Glomerular endothelial cell (primary cell): Measurements from ENCODE around the gene ZRANB1. TPM values are rescaled to one million over a fixed set of nuclear protein-coding genes. Genes with fewer than 3 reads are reported as not detected.
"Not testable (repeated sequence)": the region's sequence is repeated elsewhere in the genome, so short reads cannot be mapped to it uniquely, and the experiment has no call there.

Experiments used
- DNase-seq: peaks from one replicate; pipeline ENCODE4 v3.0.0-alpha.2; 2011; ENCODE audit warnings: low read depth, low spot score; ENCODE audit errors: extremely low read depth
- total RNA-seq: library from RNA; depleted of rRNA; stranded (reverse); fragments of >200 nt; gene quantifications from 2 replicates; pipeline ENCODE4 v1.2.3, GENCODE V29; 2015

ZRANB1 gene
- 12.3 and 14.2 TPM in 2 replicates for total RNA-seq

GRCh38 chr10:124941823-124942222 lies at the start of gene ZRANB1:
Gene ZRANB1 (plus strand): TSS chr10:124942123. CDS start chr10:124942494, 371 bp downstream.
- no peak for DNase-seq

GRCh38 chr10:124892905-124893304 lies 49.0 kb upstream of the ZRANB1 start:
- DNase-seq = no peak

GRCh38 chr10:124894569-124895215 lies 47.2 kb upstream of the ZRANB1 start:
- no peak for DNase-seq

- no peak for DNase-seq
Observed at GRCh38 chr10:124896751-124897150, 45.2 kb upstream of the ZRANB1 start.

DNA sequence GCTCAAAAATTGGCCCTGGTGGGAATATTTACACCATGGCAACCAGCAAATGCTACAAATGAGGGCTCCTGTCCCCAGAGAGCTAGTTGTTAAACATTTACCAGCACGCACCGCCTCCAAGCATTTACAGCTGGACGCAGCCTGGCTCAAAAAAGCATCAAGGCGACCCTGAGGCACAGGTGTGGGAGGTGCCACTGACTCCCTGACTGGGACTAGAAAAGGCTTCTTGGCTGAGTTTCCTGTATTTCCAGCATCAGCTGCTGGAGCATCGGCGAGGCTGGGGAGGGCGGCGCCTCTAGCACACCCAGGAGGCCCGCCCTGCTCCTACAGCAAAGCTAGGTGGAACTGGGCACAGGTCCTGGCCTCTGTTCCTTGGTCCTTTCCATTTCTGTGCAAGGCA lies 43.5 kb upstream of the ZRANB1 start:
- no peak for DNase-seq

DNA sequence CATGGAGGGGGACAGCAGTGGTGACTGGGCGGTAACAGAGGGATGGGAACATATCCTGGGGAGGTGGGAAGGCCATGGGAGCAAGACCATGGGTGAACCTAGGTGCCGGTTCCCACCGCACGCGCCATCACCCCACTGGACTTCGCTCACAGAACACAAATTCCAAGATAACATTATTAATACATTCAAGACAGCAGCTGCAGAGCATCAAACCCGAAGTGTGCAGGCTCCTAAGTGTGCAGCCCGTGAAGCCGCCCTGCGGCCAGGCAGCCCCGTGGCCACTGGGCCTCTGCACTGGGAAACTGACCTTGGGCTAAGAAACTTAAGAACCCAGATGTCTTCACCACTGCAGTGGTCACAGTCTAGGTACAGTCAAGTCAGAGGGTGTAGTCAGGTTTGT lies 42.8 kb upstream of the ZRANB1 start:
- no peak for DNase-seq

DNA sequence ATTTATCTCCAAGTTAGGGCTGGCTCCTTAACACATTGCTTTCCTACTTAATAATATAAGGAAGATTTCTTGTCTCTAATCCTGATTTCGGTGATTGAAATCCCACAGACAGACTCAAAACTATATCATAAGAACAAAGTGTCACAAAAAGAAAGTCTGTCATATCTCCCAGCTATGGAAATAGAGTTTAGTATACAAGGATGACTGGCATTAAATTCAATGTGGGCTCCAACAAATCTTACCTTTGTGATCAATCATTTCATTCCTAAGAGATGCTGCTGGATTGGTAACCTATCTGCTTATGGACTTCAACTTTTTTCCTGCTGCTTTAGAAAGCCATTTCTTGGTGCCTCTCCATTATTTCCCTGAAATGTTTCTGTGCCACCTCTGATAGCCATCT lies 39.5 kb upstream of the ZRANB1 start:
- no peak for DNase-seq

DNA sequence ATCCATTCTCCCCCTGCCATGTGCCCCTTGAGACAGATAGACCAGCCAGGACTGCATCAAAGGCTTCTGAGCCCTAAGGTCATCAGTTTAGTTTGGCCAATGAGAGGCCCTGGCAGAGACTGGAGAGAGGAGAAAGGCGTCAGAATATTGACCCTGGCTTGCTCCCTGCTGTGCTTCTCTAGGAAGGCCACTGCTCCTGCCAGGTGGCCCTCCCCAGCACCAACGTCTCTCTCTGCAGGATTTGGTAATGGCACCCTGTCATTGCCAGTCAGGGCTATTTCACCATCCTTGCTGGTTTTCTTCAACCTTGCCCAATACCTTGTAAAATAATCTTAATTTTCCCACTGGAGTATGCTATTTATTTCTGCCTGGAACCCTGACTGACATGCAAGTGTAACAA lies 38.8 kb upstream of the ZRANB1 start:
- no peak for DNase-seq

- no peak for DNase-seq
Observed at GRCh38 chr10:124904796-124905195, 37.1 kb upstream of the ZRANB1 start.

DNA sequence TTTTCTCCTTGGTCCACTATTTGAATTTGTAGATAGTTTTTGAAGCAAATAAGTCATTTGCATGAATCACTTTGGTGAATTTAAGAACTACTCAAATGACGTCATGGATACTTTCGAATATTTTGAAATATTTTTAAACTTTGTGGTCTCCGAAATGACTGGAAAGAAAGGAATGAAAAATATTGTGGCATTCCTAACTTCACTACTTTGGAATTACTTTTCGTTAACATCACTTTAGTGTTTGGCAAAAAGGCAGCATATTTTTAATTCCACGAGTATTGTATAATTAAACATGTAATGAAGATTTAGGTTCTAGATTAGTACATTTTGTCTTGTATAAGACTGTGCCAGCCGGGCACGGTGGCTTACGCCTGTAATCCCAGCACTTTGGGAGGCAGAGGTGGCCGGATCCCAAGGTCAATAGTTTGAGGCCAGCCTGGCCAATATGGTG lies 35.3 kb upstream of the ZRANB1 start:
- DNase-seq = no peak

DNA sequence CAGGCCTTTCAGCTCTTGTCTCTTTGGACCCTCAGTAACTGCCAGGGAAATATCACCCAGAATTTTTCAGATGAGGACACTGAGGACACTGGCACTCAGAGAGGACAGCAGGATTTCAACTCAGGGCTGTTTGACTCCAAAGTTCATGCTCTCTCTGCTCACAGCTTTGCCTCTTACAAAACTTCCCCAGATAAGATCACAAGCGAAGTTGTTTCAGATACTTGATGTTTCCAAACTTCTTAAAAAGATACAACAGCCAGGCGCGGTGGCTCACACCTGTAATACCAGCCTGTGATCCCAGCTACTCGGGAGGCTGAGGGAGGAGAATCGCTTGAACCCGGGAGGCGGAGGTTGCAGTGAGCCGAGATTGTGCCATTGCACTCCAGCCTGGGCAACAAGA lies 32.4 kb upstream of the ZRANB1 start:
- DNase-seq = no peak

DNA sequence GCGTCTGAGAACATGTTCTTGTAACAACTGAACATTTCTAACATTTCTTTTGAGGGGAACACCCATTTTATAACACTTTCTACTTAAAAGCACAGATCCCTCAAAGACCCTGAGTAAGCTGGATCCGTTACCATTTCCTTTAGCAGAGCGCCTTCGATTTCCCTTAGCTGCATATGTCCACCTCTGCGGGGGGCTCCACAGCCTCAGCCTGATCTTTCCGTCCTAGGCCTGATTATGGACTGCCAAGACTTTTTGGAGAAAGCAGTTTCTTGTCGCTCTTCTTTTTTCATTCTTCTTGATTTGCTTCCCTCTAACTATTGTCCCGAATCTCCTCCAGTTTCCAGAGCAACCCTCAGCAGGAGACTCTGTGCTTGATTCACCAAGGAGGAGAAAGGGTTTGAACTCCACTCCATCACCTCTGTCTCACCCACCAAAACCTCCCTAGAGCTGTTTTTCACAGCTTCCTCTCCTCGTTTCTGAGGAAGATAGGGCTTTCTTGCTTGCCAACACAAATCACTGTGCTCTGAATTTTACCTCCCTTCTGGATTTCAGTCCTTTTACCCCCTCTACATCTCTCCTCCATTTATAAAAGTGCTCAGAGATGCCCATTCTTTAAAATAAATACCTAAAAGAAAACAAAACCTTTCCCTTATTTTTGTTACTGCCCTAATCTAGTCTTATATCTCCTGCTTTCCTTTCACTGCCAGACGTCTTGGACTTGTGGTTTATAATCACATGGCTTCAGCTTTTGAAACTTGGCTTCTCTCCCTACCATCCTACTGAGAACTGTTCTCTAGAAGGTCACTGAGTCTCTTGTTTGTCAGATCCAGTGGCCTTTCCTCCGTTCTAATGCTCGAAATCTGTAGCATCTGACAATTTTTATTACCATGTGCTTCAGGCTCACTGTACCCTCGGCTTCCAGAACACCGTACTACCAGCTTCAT lies 30.5 kb upstream of the ZRANB1 start:
- no peak for DNase-seq

DNA sequence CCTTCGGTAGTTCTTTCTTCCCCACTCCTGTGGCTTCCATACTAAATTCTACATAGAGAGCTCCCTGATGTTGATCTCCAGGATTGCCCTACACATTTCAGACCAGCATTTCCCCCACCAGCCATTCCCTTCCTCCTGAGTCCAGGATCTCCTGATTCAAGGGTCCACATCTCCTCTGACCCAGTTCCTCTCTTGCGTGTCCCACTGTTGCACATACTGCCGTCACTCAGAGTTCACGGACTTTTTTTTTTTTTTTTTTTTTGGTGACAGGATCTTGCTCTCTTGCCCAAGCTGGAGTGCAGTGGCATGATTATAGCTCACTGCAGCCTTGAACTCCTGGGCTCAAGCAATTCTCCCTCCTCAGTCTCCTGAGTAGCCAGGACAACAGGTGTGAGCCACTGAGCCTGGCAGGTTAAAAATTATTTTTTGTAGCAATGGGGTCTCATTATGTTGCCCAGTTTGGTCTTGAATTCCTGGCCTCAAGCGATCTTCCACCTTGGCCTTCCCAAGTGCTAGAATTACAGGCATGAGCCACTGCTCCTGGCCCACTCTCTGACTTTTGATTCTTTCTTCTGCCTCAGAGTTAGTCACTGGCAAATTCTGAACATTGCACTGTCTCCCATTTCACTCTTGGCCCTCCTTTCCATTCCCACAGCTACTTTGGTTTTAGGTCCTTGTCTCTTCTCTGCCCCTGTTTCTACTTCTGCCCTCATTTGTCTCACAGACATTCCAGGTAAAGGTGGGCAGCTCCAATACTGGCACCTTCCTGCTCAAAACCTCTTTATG lies 29.6 kb upstream of the ZRANB1 start:
- no peak for DNase-seq

GRCh38 chr10:124913167-124913566 lies 28.8 kb upstream of the ZRANB1 start:
- DNase-seq = no peak

- not testable (repeated sequence) for DNase-seq
Observed at GRCh38 chr10:124914398-124914797, 27.5 kb upstream of the ZRANB1 start.

DNA sequence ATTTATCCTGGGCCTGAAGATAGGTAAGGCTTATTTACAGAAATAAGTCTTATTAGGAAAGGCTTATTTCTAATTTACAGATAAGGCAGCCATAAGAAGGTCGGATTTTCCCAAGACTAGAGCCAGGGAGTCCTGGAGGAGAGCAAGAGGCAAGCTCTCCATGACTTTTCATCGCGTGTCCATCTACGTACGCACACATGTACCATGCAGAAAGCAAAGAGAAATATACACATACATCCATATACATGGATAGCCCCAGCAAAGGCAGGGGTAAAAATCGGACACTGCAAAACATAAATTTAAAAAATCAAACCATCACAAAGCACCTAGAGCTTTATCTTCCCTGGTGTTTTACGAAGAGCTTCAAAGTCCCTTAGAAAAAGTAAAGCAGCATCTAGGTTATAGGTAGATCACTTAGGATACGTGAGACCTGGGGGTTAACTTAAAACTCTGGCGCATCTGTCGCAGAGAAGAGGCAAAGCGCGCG lies 25.8 kb upstream of the ZRANB1 start:
- peak; percentile 10 for DNase-seq

DNA sequence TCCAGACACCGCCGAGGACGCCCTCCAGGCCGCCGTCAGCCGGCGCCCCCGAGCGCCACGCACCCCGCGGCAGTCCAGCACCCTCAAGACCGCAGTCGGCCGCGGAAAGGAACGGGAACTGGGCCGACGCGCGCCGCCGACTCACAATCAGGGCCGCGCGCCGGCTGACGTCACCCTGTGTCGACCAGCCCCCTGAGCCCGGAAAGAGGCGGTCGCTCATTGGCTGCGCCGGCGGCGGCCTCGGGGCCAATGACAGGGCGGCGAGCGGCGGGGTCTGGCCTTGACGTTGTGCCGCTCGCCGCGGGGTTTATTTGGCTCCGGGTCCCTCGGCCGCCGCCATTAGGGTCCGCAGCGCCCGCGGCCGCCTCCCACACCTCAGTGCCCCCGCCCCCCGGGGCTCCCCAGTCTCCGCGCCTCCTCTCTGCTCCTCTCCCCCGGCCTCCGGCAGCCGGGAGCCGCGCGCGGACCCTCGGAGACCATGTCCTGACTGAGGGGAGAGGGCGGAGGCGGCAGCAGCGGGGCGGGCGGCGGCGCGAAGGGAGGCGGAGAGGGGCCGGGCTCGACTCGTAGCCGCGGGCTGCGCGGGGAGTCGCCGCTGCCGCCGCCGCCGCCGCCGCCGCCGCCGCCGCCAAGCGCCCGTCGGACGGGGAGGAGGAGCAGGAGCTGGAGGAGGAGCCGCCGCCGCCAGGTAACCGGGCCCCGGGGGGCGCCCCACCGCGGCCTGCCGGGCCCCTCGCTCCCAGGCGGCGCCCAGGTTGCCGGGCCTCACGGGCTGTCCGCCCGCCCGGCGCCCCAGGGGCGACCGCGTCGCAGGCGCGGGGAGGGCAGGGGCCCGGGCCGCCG lies 25.1 kb upstream of the ZRANB1 start:
- peak; percentile 23 for DNase-seq

DNA sequence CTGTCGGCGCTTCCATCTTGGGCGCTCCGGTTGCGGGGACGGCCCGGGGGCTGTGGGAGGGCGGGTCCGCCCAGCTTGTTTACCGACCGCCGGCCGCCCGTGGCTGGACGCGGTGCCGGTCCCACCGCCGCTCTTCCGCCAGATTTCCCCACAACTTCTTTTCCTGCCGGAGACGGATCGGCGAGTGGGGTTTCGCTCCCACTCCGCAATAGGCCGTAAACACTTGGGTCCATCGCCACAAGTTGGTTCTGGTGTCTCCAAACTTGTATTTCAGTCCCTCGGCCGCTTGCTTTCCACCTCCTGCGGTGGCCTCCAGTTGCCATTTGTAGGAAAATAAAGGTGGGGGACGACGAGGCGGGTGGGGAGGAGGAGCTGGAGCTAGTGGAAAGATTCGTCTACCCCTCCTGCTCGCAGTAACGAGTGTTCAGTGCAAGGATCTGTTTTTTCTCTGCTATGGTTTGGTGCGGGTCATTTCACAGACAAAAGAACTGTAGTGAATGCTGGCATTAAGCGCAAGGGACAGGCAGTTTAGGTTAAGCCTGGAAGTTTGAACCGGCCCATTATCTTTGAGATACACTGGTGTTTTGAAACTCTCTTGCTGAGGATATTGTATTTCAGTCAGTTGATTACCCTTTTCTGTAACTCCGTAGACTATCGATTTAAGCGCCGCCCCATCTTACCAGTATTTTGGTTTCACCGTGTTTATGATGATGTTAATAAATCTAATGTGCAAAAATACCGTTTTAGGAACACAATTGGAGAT lies 24.3 kb upstream of the ZRANB1 start:
- DNase-seq = peak; percentile 10

- DNase-seq = no peak
Observed at GRCh38 chr10:124918191-124918830, 23.6 kb upstream of the ZRANB1 start.
